Measurements from ENCODE around the gene SLC12A4. TPM values are rescaled to one million over a fixed set of nuclear protein-coding genes. Genes with fewer than 3 reads are reported as not detected.

SLC12A4 gene
- total and polyA plus RNA-seq, 2 of the 13 experiments (the other 11 are each of a cell fraction or from before 2014, with no cell fraction given) = 65.1 to 84.3 TPM

GRCh38 chr16:67901734-67902133, 66.7 kb downstream of the SLC12A4 start (continued):
- no peak for TF ChIP-seq TRAFD1 (CRISPR knock-in tag; IDR thresholded peaks at IDR 0.05; ENCODE audit: borderline replicate concordance)
- TF ChIP-seq ZBTB43 (CRISPR knock-in tag; conservative IDR thresholded peaks at IDR 0.05) = peak; percentile 63; the same call in 1 of the 2 replicates
- no peak for TF ChIP-seq FOXP1 (IDR thresholded peaks at IDR 0.05)
- 0 out of 2 replicates have a peak, but pooled peaks have one; percentile 28 for TF ChIP-seq FOXP1 (CRISPR knock-in tag; IDR thresholded peaks at IDR 0.05)
- TF ChIP-seq TBX2 (CRISPR knock-in tag; IDR thresholded peaks at IDR 0.05; ENCODE audit: borderline replicate concordance) = peak; percentile 87
- peak; percentile 41 for TF ChIP-seq PAXIP1 (CRISPR knock-in tag; conservative IDR thresholded peaks at IDR 0.05)
- TF ChIP-seq EP300 (IDR thresholded peaks at IDR 0.05; ENCODE audit: low read depth in 2 of 2, low read length in 2 of 2) = peak in 1 of 2 experiments; percentile 20; a peak in 1 of 4 replicates
- TF ChIP-seq EP300 (CRISPR knock-in tag; IDR thresholded peaks at IDR 0.05; ENCODE audit: borderline replicate concordance) = no peak
- peak; percentile 22; the same call in 1 of the 2 replicates for TF ChIP-seq ZNF503 (CRISPR knock-in tag; IDR thresholded peaks at IDR 0.05)
- no peak for TF ChIP-seq ZNF274 (CRISPR knock-in tag; IDR thresholded peaks at IDR 0.05)
- no peak for TF ChIP-seq ISL2 (CRISPR knock-in tag; IDR thresholded peaks at IDR 0.05)
- TF ChIP-seq GFI1 (CRISPR knock-in tag; IDR thresholded peaks at IDR 0.05; ENCODE audit: borderline replicate concordance) = peak; percentile 53; the same call in 1 of the 2 replicates
- peak; percentile 99 for TF ChIP-seq ZNF121 (CRISPR knock-in tag; IDR thresholded peaks at IDR 0.05)
- 0 out of 2 replicates have a peak, but pooled peaks have one; percentile 39 for TF ChIP-seq SIX1 (CRISPR knock-in tag; IDR thresholded peaks at IDR 0.05; ENCODE audit: borderline replicate concordance)
- TF ChIP-seq ZNF784 (CRISPR knock-in tag; IDR thresholded peaks at IDR 0.05; ENCODE audit: borderline replicate concordance) = 0 out of 2 replicates have a peak, but pooled peaks have one; percentile 41
- TF ChIP-seq ZFX (CRISPR knock-in tag; IDR thresholded peaks at IDR 0.05; ENCODE audit: low read depth) = 0 out of 2 replicates have a peak, but pooled peaks have one; percentile 17
- peak; percentile 78 for TF ChIP-seq ADNP (CRISPR knock-in tag; IDR thresholded peaks at IDR 0.05)
- TF ChIP-seq PITX1 (CRISPR knock-in tag; IDR thresholded peaks at IDR 0.05) = peak; percentile 63; the same call in 1 of the 2 replicates
- TF ChIP-seq KDM1A (CRISPR knock-in tag; IDR thresholded peaks at IDR 0.05) = peak; percentile 48; the same call in 1 of the 2 replicates
- peak; percentile 39; the same call in 1 of the 2 replicates for TF ChIP-seq HNF4G (IDR thresholded peaks at IDR 0.05; ENCODE audit: borderline replicate concordance, low read depth, low read length)
- no peak; the same call in 1 of the 2 replicates for TF ChIP-seq HNF4G (CRISPR knock-in tag; IDR thresholded peaks at IDR 0.05; ENCODE audit: borderline replicate concordance, low read depth)
